Measurements from ENCODE around the gene RERE. TPM values are rescaled to one million over a fixed set of nuclear protein-coding genes. Genes with fewer than 3 reads are reported as not detected.

Gene RERE
- total and polyA plus RNA-seq, 12 donors: 46.5 to 163 (median 139) TPM

GRCh38 chr1:8354038-8354437 is 463.4 kb downstream of the RERE start:
- ATAC-seq (no peak), DNase-seq (no peak)
- H3K4me1 ChIP-seq: peaks cover 22 to 81% (median 63%) of the 10 kb centered on the region in 9 donors
- no peak overlapping the region for H3K4me3 ChIP-seq
- WGBS, 2 donors: 73 to 77% methylated on average over 8 of the region's 8 CpGs
- intact Hi-C loops (cut with DNase I): loop anchor here in 5 of 10 donors (5.0 to 10.0 kb wide), 6 partner anchors 61 to 377 kb away; no protein-coding TSS in a partner anchor
- H3K36me3 ChIP-seq: peaks cover 0 to 70% (median 43%) of the 10 kb centered on the region in 9 donors
- no peaks in the 10 kb centered on the region for H3K9me3 ChIP-seq
- H3K27me3 ChIP-seq: no peaks in the 10 kb centered on the region
- TF ChIP-seq CTCF (IDR thresholded peaks at IDR 0.05): no peak
- peak overlapping the region in 9 of 10 donors; percentile 66 to 93 (median 80) for H3K27ac ChIP-seq

GRCh38 chr1:8352886-8353785 is 464.3 kb downstream of the RERE start:
- 37 to 41% methylated on average over 21 of the region's 21 CpGs for WGBS, 2 donors
- Histone ChIP-seq H3K36me3 (peaks cover 0 to 61% (median 34%) of the 10 kb centered on the region in 9 donors), H3K27me3 (no peaks in the 10 kb centered on the region), H3K27ac (peak overlapping the region; percentile 59 to 93 (median 78)), H3K4me3 (no peak overlapping the region), H3K4me1 (peaks cover 22 to 84% (median 67%) of the 10 kb centered on the region in 9 donors), H3K9me3 (no peaks in the 10 kb centered on the region)
- DNase-seq: peak in 1 of 2 donors; percentile 31
- ATAC-seq: peak in 6 of 8 donors; percentile 8 to 50 (median 26)
- intact Hi-C loops (cut with DNase I): loop anchor here in 5 of 10 donors (5.0 to 10.0 kb wide), 6 partner anchors 62 to 376 kb away; no protein-coding TSS in a partner anchor
- TF ChIP-seq CTCF (IDR thresholded peaks at IDR 0.05): peak in 4 of 9 donors; percentile 5 to 18 (median 14)

- peak overlapping the region; percentile 59 to 93 (median 78) for H3K27ac ChIP-seq
- TF ChIP-seq CTCF (IDR thresholded peaks at IDR 0.05): no peak
- peaks cover 18 to 83% (median 61%) of the 10 kb centered on the region in 9 donors for H3K4me1 ChIP-seq
- ATAC-seq: no peak
- peaks cover 0 to 55% (median 28%) of the 10 kb centered on the region in 9 donors for H3K36me3 ChIP-seq
- intact Hi-C loops (cut with DNase I): loop anchor here in 5 of 10 donors (5.0 to 10.0 kb wide), 6 partner anchors 62 to 375 kb away; no protein-coding TSS in a partner anchor
- 50 to 51% methylated on average over 15 of the region's 15 CpGs for WGBS, 2 donors
- no peak overlapping the region for H3K4me3 ChIP-seq
- H3K9me3 ChIP-seq: no peaks in the 10 kb centered on the region
- no peak for DNase-seq
- H3K27me3 ChIP-seq: no peaks in the 10 kb centered on the region
Observed at GRCh38 chr1:8352471-8352845, 465.0 kb downstream of the RERE start.

GRCh38 chr1:8351693-8352470 is 465.6 kb downstream of the RERE start:
- WGBS, 2 donors: 68 to 70% methylated on average over 13 of the region's 13 CpGs
- DNase-seq (peak in 1 of 2 donors; percentile 36), ATAC-seq (peak in 4 of 8 donors; percentile 1 to 9 (median 4))
- no peaks in the 10 kb centered on the region for H3K9me3 ChIP-seq
- TF ChIP-seq CTCF (IDR thresholded peaks at IDR 0.05): peak; percentile 29 to 60 (median 55)
- H3K27me3 ChIP-seq: no peaks in the 10 kb centered on the region
- peaks cover 18 to 78% (median 55%) of the 10 kb centered on the region in 9 donors for H3K4me1 ChIP-seq
- H3K36me3 ChIP-seq: peaks cover 0 to 49% (median 23%) of the 10 kb centered on the region in 9 donors
- no peak overlapping the region for H3K4me3 ChIP-seq
- H3K27ac ChIP-seq: peak overlapping the region in 9 of 10 donors; percentile 59 to 93 (median 80)
- intact Hi-C loops (cut with DNase I): loop anchor here in 5 of 10 donors (5.0 to 10.0 kb wide), 6 partner anchors 63 to 375 kb away; no protein-coding TSS in a partner anchor
